KMS-11 (cell line): ENCODE results near the gene ABCB9.

Experiments used
- H2AFZ ChIP-seq: fragments of 200-600 bp; sonication (generic); 2 replicates; pipeline ENCODE4 v1.6.1; 2016; ENCODE audit warnings: antibody characterized with exemption, mixed run types, low read depth
- H3K27ac ChIP-seq: fragments of 200-600 bp; sonication (generic); 2 replicates; pipeline ENCODE4 v1.6.1; 2016; ENCODE audit warnings: mild to moderate bottlenecking, mixed run types
- H3K27me3 ChIP-seq: fragments of 200-600 bp; sonication (generic); 2 replicates; pipeline ENCODE4 v1.6.1; 2017; ENCODE audit warnings: mild to moderate bottlenecking, low read depth, mixed run types, moderate library complexity; ENCODE audit not compliant: insufficient read depth
- H3K36me3 ChIP-seq: fragments of 200-600 bp; sonication (generic); 2 replicates; pipeline ENCODE4 v1.6.1; 2017; ENCODE audit warnings: mild to moderate bottlenecking, mixed run types; ENCODE audit not compliant: insufficient read depth
- H3K4me1 ChIP-seq: fragments of 200-600 bp; sonication (generic); 2 replicates; pipeline ENCODE4 v1.6.1; 2016; ENCODE audit warnings: mild to moderate bottlenecking, low read depth, mixed run types; ENCODE audit not compliant: poor library complexity, severe bottlenecking
- H3K4me2 ChIP-seq: fragments of 200-600 bp; sonication (generic); 2 replicates; pipeline ENCODE4 v1.7.0; 2016; ENCODE audit warnings: mild to moderate bottlenecking, mixed run types
- H3K4me3 ChIP-seq: fragments of 200-600 bp; sonication (generic); IDR thresholded peaks from 2 replicates; pipeline ENCODE4 v1.6.1; 2017; ENCODE audit warnings: low read depth, low read length, mixed read lengths; ENCODE audit not compliant: insufficient read depth
- H3K79me2 ChIP-seq: fragments of 200-600 bp; sonication (generic); 2 replicates; pipeline ENCODE4 v1.6.1; 2016; ENCODE audit warnings: low read depth, mixed run types; ENCODE audit not compliant: insufficient read depth
- H3K9ac ChIP-seq: fragments of 200-600 bp; sonication (generic); 2 replicates; pipeline ENCODE4 v1.6.1; 2016; ENCODE audit warnings: mild to moderate bottlenecking, mixed run types
- H4K20me1 ChIP-seq: fragments of 200-600 bp; sonication (generic); 2 replicates; pipeline ENCODE4 v1.6.1; 2016; ENCODE audit warnings: mild to moderate bottlenecking, mixed run types; ENCODE audit not compliant: insufficient read depth
- CTCF ChIP-seq: fragments of 200-600 bp; sonication (generic); conservative IDR thresholded peaks from 2 replicates; pipeline ENCODE4 v1.6.1; 2017; ENCODE audit warnings: low read depth, mild to moderate bottlenecking, antibody characterized with exemption, low read length, moderate library complexity, mixed read lengths

Gene ABCB9

GRCh38 chr12:123004287-123004686 is 38.0 kb upstream of the ABCB9 start:
- H3K79me2 ChIP-seq = no peaks in the 10 kb centered on the region
- H2AFZ ChIP-seq = no peak overlapping the region
- H4K20me1 ChIP-seq = no peaks in the 10 kb centered on the region
- no peaks in the 10 kb centered on the region for H3K36me3 ChIP-seq
- H3K27ac ChIP-seq = no peak overlapping the region
- H3K27me3 ChIP-seq = no peaks in the 10 kb centered on the region
- no peak overlapping the region for H3K4me2 ChIP-seq
- H3K4me1 ChIP-seq = peaks cover 5% of the 10 kb centered on the region
- no peak overlapping the region for H3K9ac ChIP-seq
- TF ChIP-seq CTCF = no peak
- no peak overlapping the region for H3K4me3 ChIP-seq

GRCh38 chr12:123003257-123003656 is 37.0 kb upstream of the ABCB9 start:
- Histone ChIP-seq H3K79me2 (no peaks in the 10 kb centered on the region), H3K9ac (no peak overlapping the region), H3K4me1 (peaks cover 5% of the 10 kb centered on the region), H3K27ac (no peak overlapping the region), H4K20me1 (no peaks in the 10 kb centered on the region), H2AFZ (no peak overlapping the region), H3K4me2 (no peak overlapping the region), H3K27me3 (no peaks in the 10 kb centered on the region), H3K36me3 (no peaks in the 10 kb centered on the region), H3K4me3 (no peak overlapping the region)
- no peak for TF ChIP-seq CTCF

- Histone ChIP-seq H3K4me2 (no peak overlapping the region), H3K9ac (no peak overlapping the region)
Observed at GRCh38 chr12:123001464-123001863, 35.2 kb upstream of the ABCB9 start.

GRCh38 chr12:123000578-123000977 is 34.3 kb upstream of the ABCB9 start:
- Histone ChIP-seq H3K4me1 (peaks cover 5% of the 10 kb centered on the region), H3K4me2 (no peak overlapping the region), H3K27ac (no peak overlapping the region), H3K9ac (no peak overlapping the region), H3K36me3 (no peaks in the 10 kb centered on the region), H3K27me3 (no peaks in the 10 kb centered on the region), H3K4me3 (no peak overlapping the region), H2AFZ (no peak overlapping the region), H3K79me2 (no peaks in the 10 kb centered on the region), H4K20me1 (no peaks in the 10 kb centered on the region)
- TF ChIP-seq CTCF = no peak

More at GRCh38 chr12:123001464-123001863, 35.2 kb upstream of the ABCB9 start:
- Histone ChIP-seq H3K4me3 (no peak overlapping the region), H3K4me1 (peaks cover 5% of the 10 kb centered on the region), H2AFZ (no peak overlapping the region), H3K36me3 (no peaks in the 10 kb centered on the region), H3K27ac (no peak overlapping the region), H3K79me2 (no peaks in the 10 kb centered on the region), H4K20me1 (no peaks in the 10 kb centered on the region), H3K27me3 (no peaks in the 10 kb centered on the region)
- TF ChIP-seq CTCF = no peak
